Left lung (tissue), 10 donors: Measurements from ENCODE around the gene PEX3. TPM values are rescaled to one million over a fixed set of nuclear protein-coding genes. Genes with fewer than 3 reads are reported as not detected.
"Not testable (repeated sequence)": the region's sequence is repeated elsewhere in the genome, so short reads cannot be mapped to it uniquely, and the experiment has no call there.

ENCODE experiments used
- ATAC-seq: fragments of 200-7000 bp; cut with Tn5 transposase; one replicate; pipeline ENCODE4 v1.9.1; 2020; ENCODE audit warnings: moderate library complexity
- DNase-seq, 4 donors: peaks; one replicate each; pipeline ENCODE4 v3.0.0-alpha.2; 2013 to 2020
- H3K27ac ChIP-seq, 2 donors: fragments of 200-600 bp; sonication (generic) in 1 of 2; one replicate each; pipeline versions ENCODE4 v1.5.0 to v1.8.0; 2020 to 2021
- H3K27me3 ChIP-seq, 2 donors: fragments of 200-600 bp; sonication (generic) in 1 of 2; one replicate each; pipeline versions ENCODE4 v1.5.0 to v1.8.0; 2020 to 2021
- H3K36me3 ChIP-seq, 2 donors: fragments of 200-600 bp; sonication (generic) in 1 of 2; one replicate each; pipeline versions ENCODE4 v1.5.0 to v1.8.0; 2020 to 2021
- H3K4me1 ChIP-seq, 2 donors: fragments of 200-600 bp; one replicate each; pipeline ENCODE4 v1.8.0; 2021
- H3K4me3 ChIP-seq, 2 donors: fragments of 200-600 bp; sonication (generic) in 1 of 2; one replicate each; pipeline versions ENCODE4 v1.5.0 to v1.8.0; 2020 to 2021; ENCODE audit warnings: mild to moderate bottlenecking in 1 of 2
- H3K9me3 ChIP-seq, 2 donors: fragments of 200-600 bp; sonication (generic) in 1 of 2; one replicate each; pipeline versions ENCODE4 v1.5.0 to v1.8.0; 2020 to 2021
- CTCF ChIP-seq, 2 donors: fragments of 200-600 bp; sonication (generic) in 1 of 2; IDR thresholded peaks; one replicate each; pipeline versions ENCODE4 v1.5.0 to v1.8.0; 2021; ENCODE audit warnings: antibody characterized with exemption in 2 of 2
- intact Hi-C, 2 donors: fragments of 100-400 bp; cut with DNase I; formaldehyde crosslinking; loops; one replicate each; pipeline versions ENCODE4 v1.11.2 to v1.14.2; 2022
- polyA plus RNA-seq, 6 donors: library from polyadenylated mRNA; unstranded; fragments of 120-200 nt; gene quantifications; one replicate each; pipeline ENCODE4 v1.2.1, GENCODE V29; 2013; ENCODE audit not compliant: insufficient read length in 6 of 6
- total RNA-seq, 2 donors: library from RNA; stranded (reverse); fragmentation: NEBNext Ultra II Directional; extraction: Animal tissue kit (Norgen Biotek cat#: 25700); gene quantifications; one replicate each; pipeline ENCODE4 v1.2.1, GENCODE V29; 2021
- donor health status: DM: no; HTN: yes; CAD: no.
- donor health status: DM: no; HTN: no; CAD: no.

Gene PEX3
- total and polyA plus RNA-seq, 8 donors: 13.4 to 32.8 (median 29.4) TPM

GRCh38 chr6:143443096-143443495 lies 7.5 kb upstream of the PEX3 start:
- ATAC-seq: peak; percentile 93
- DNase-seq: peak in 1 of 4 donors; percentile 46
- TF ChIP-seq CTCF (IDR thresholded peaks at IDR 0.05): no peak
- no peak overlapping the region for H3K27ac ChIP-seq
- no peaks in the 10 kb centered on the region for H3K9me3 ChIP-seq
- intact Hi-C loops: no loop called here
- H3K4me1 ChIP-seq: no peaks in the 10 kb centered on the region
- H3K27me3 ChIP-seq: no peaks in the 10 kb centered on the region
- peaks cover 0 to 8% of the 10 kb centered on the region in 2 donors for H3K36me3 ChIP-seq
- H3K4me3 ChIP-seq: no peak overlapping the region

- H3K4me3 ChIP-seq, H3K27me3 ChIP-seq, ATAC-seq, H3K9me3 ChIP-seq, intact Hi-C loops, H3K27ac ChIP-seq, DNase-seq, H3K36me3 ChIP-seq: not testable (repeated sequence)
- peaks cover 12 to 19% of the 10 kb centered on the region in 2 donors for H3K4me1 ChIP-seq
Observed at GRCh38 chr6:143447865-143448264, 2.7 kb upstream of the PEX3 start.

- Histone ChIP-seq H3K27ac (no peak overlapping the region), H3K36me3 (peaks cover 0 to 6% of the 10 kb centered on the region in 2 donors), H3K9me3 (no peaks in the 10 kb centered on the region), H3K4me1 (peaks cover 12 to 19% of the 10 kb centered on the region in 2 donors), H3K4me3 (peak overlapping the region in 1 of 2 donors; percentile 62), H3K27me3 (no peaks in the 10 kb centered on the region)
- intact Hi-C loops: no loop called here
- ATAC-seq (no peak), DNase-seq (no peak)
- no peak for TF ChIP-seq CTCF (IDR thresholded peaks at IDR 0.05)
Observed at GRCh38 chr6:143449082-143449713, 1.4 kb upstream of the PEX3 start.

GRCh38 chr6:143449714-143450452 lies 722 bp upstream of the PEX3 start:
- no peak for TF ChIP-seq CTCF (IDR thresholded peaks at IDR 0.05)
- peak; percentile 32 for ATAC-seq

GRCh38 chr6:143451531-143451930 lies 926 bp downstream of the PEX3 start:
- intact Hi-C loops: no loop called here
- no peak for TF ChIP-seq CTCF (IDR thresholded peaks at IDR 0.05)

More at GRCh38 chr6:143449714-143450452, 722 bp upstream of the PEX3 start:
- intact Hi-C loops: no loop called here
- Histone ChIP-seq H3K27me3 (no peaks in the 10 kb centered on the region), H3K9me3 (no peaks in the 10 kb centered on the region), H3K4me1 (peaks cover 12 to 19% of the 10 kb centered on the region in 2 donors), H3K27ac (peak overlapping the region; percentile 64 to 85), H3K4me3 (peak overlapping the region; percentile 62 to 72), H3K36me3 (peaks cover 0 to 6% of the 10 kb centered on the region in 2 donors)
- peak in 2 of 4 donors; percentile 34 to 48 for DNase-seq

More at GRCh38 chr6:143451531-143451930, 926 bp downstream of the PEX3 start:
- H3K4me1 ChIP-seq: peaks cover 12 to 19% of the 10 kb centered on the region in 2 donors
- H3K27me3 ChIP-seq: no peaks in the 10 kb centered on the region
- DNase-seq (no peak), ATAC-seq (no peak)
- no peaks in the 10 kb centered on the region for H3K9me3 ChIP-seq
- H3K27ac ChIP-seq: peak overlapping the region in 1 of 2 donors; percentile 85
- peaks cover 0 to 6% of the 10 kb centered on the region in 2 donors for H3K36me3 ChIP-seq
- peak overlapping the region; percentile 62 to 72 for H3K4me3 ChIP-seq
